HepG2 (cell line): ENCODE results near the gene ZNF444. TPM values are rescaled to one million over a fixed set of nuclear protein-coding genes. Genes with fewer than 3 reads are reported as not detected.

ENCODE experiments used
- ATAC-seq: fragments of 200-7000 bp; cut with Tn5 transposase; 3 replicates; pipeline ENCODE4 v1.9.1; 2020; ENCODE audit warnings: mild to moderate bottlenecking, moderate library complexity
- BruUV-seq: library from RNA; stranded (reverse); fragments of 400-500 nt; replicated peaks from 2 replicates; lab custom pipeline; 2021; lab: Mats Ljungman, UMichigan
- CTCF ChIA-PET: fragments of 300-600 bp; formaldehyde crosslinking; extraction: SDS; loops from one replicate; lab custom pipeline; 2021; ENCODE audit warnings: low total read pairs, inconsistent platforms, low intra/inter-chr PET ratio; lab: Yijun Ruan, JAX
- POLR2A ChIA-PET: fragments of 350-600 bp; sonication (Branson Sonifier 250); formaldehyde crosslinking; loops from one replicate; lab custom pipeline; 2020; ENCODE audit warnings: antibody characterized with exemption, inconsistent platforms; lab: Yijun Ruan, JAX
- DNase-seq: peaks from one replicate; pipeline ENCODE4 v3.0.0-alpha.2; 2015; ENCODE audit warnings: low spot score
- FAIRE-seq: peaks from 3 replicates; lab custom pipeline; 2011; peaks lifted over from hg19 to GRCh38; lab: Jason Lieb, UNC
- H2AFZ ChIP-seq: one replicate; pipeline ENCODE4 v1.6.1; 2011; ENCODE audit warnings: low read length, inconsistent platforms
- H3K27ac ChIP-seq: fragments of 300-600 bp; 3 replicates; pipeline ENCODE4 v1.8.0; 2011; ENCODE audit warnings: mixed run types, mild to moderate bottlenecking, mixed read lengths, low read length, inconsistent platforms; ENCODE audit not compliant: insufficient read depth; ENCODE audit errors: extremely low read length
- H3K27me3 ChIP-seq, 2 experiments: fragments of 200-600 bp in 1 of 2; 2 replicates in 1 of 2; 3 replicates in 1 of 2; pipeline versions ENCODE4 v1.6.0 to v1.8.0; 2011; ENCODE audit warnings: low read length in 2 of 2, mild to moderate bottlenecking in 2 of 2, moderate library complexity in 2 of 2, inconsistent platforms in 1 of 2; ENCODE audit not compliant: insufficient read depth in 2 of 2, control insufficient read depth in 1 of 2
- H3K36me3 ChIP-seq, 2 experiments: fragments of 200-600 bp in 1 of 2; replicated peaks in 1 of 2; 2 replicates in 1 of 2; 3 replicates in 1 of 2; pipeline versions ENCODE4 v1.5.1 to v1.8.0; 2011; ENCODE audit warnings: low read length in 2 of 2, inconsistent platforms in 1 of 2; ENCODE audit not compliant: insufficient read depth in 2 of 2, control insufficient read depth in 1 of 2
- H3K4me1 ChIP-seq: 2 replicates; pipeline ENCODE4 v1.5.1; 2012; ENCODE audit warnings: low read length, inconsistent platforms; ENCODE audit not compliant: insufficient read depth
- H3K4me2 ChIP-seq: 2 replicates; pipeline ENCODE4 v1.6.0; 2011; ENCODE audit warnings: low read depth, low read length, inconsistent platforms
- H3K4me3 ChIP-seq, 3 experiments: fragments of 200-600 bp in 1 of 3; sonication (generic), shearing (Covaris generic) in 1 of 3; replicated peaks in 1 of 3; 2 replicates each; pipeline ENCODE4 v1.5.1; 2011 to 2016; ENCODE audit warnings: low read length in 3 of 3, inconsistent platforms in 2 of 3, low read depth in 2 of 3, mild to moderate bottlenecking in 2 of 3, control low read depth in 1 of 3, mixed read lengths in 1 of 3; ENCODE audit not compliant: insufficient read depth in 1 of 3
- H3K79me2 ChIP-seq: one replicate; pipeline ENCODE4 v1.6.1; 2011; ENCODE audit warnings: low read length, inconsistent platforms; ENCODE audit not compliant: insufficient read depth
- H3K9ac ChIP-seq: 2 replicates; pipeline ENCODE4 v1.6.0; 2011; ENCODE audit warnings: mild to moderate bottlenecking, low read depth, low read length, inconsistent platforms; ENCODE audit not compliant: insufficient read depth
- H3K9me3 ChIP-seq: 2 replicates; pipeline ENCODE4 v1.5.1; 2012; ENCODE audit warnings: mild to moderate bottlenecking, low read length
- H4K20me1 ChIP-seq: 2 replicates; pipeline ENCODE4 v1.6.0; 2011; ENCODE audit warnings: inconsistent platforms, mild to moderate bottlenecking, low read length, moderate library complexity; ENCODE audit not compliant: insufficient read depth
- ARID4A ChIP-seq: sonication (generic); formaldehyde crosslinking; IDR thresholded peaks from 2 replicates; pipeline ENCODE4 v1.5.0; 2020; ENCODE audit warnings: mild to moderate bottlenecking, missing genetic modification reagents, borderline replicate concordance
- CREM ChIP-seq, 2 experiments: sonication (generic) in 1 of 2; formaldehyde crosslinking in 1 of 2; IDR thresholded peaks; 2 replicates each; pipeline versions ENCODE4 v1.4.0 to v1.6.1; 2016 to 2020; ENCODE audit warnings: antibody characterized with exemption in 1 of 2, mild to moderate bottlenecking in 1 of 2, missing genetic modification reagents in 1 of 2
- GATAD1 ChIP-seq: IDR thresholded peaks from 2 replicates; pipeline ENCODE4 v1.6.1; 2016; ENCODE audit warnings: missing genetic modification reagents, missing compliant biosample characterization
- HMG20A ChIP-seq: IDR thresholded peaks from 2 replicates; pipeline ENCODE4 v1.6.1; 2016; ENCODE audit warnings: borderline replicate concordance
- KAT8 ChIP-seq: IDR thresholded peaks from 2 replicates; pipeline ENCODE4 v1.6.1; 2016; ENCODE audit warnings: missing genetic modification reagents, missing compliant biosample characterization
- KLF6 ChIP-seq: IDR thresholded peaks from 2 replicates; pipeline ENCODE4 v1.8.0; 2016; ENCODE audit warnings: missing biosample characterization, missing genetic modification reagents
- KMT2A ChIP-seq: sonication (generic); formaldehyde crosslinking; IDR thresholded peaks from 2 replicates; pipeline ENCODE4 v1.4.0; 2020; ENCODE audit warnings: missing genetic modification reagents
- MIER3 ChIP-seq: IDR thresholded peaks from 2 replicates; pipeline ENCODE4 v1.6.1; 2016; ENCODE audit warnings: missing compliant biosample characterization, borderline replicate concordance
- MXD3 ChIP-seq: IDR thresholded peaks from 2 replicates; pipeline ENCODE4 v1.6.1; 2016; ENCODE audit warnings: mild to moderate bottlenecking, missing biosample characterization, missing genetic modification reagents
- NCOA2 ChIP-seq: sonication (generic); formaldehyde crosslinking; IDR thresholded peaks from 2 replicates; pipeline ENCODE4 v1.8.0; 2022; ENCODE audit warnings: inconsistent platforms
- NFIC ChIP-seq: IDR thresholded peaks from 2 replicates; pipeline ENCODE4 v1.6.1; 2012; ENCODE audit warnings: mild to moderate bottlenecking, low read length, inconsistent platforms
- NR2F6 ChIP-seq, 2 experiments: IDR thresholded peaks; 2 replicates each; pipeline ENCODE4 v1.6.1; 2016; ENCODE audit warnings: antibody characterized with exemption in 1 of 2, mild to moderate bottlenecking in 1 of 2
- RARA ChIP-seq: IDR thresholded peaks from 2 replicates; pipeline ENCODE4 v1.6.1; 2016; ENCODE audit warnings: missing genetic modification reagents, missing compliant biosample characterization
- RXRB ChIP-seq: IDR thresholded peaks from 2 replicates; pipeline ENCODE4 v1.6.1; 2016; ENCODE audit warnings: borderline replicate concordance, missing genetic modification reagents, missing compliant biosample characterization
- SOX13 ChIP-seq, 3 experiments: fragments of 450-650 bp in 1 of 3; sonication (generic) in 1 of 3; formaldehyde crosslinking in 1 of 3; IDR thresholded peaks in 2 of 3; conservative IDR thresholded peaks in 1 of 3; 2 replicates each; pipeline versions ENCODE4 v1.5.0 to v1.6.1; 2016 to 2020; ENCODE audit warnings: antibody characterized with exemption in 1 of 3, mild to moderate bottlenecking in 1 of 3, missing compliant biosample characterization in 1 of 3, missing genetic modification reagents in 1 of 3, moderate library complexity in 1 of 3
- SP140L ChIP-seq: sonication (generic); formaldehyde crosslinking; IDR thresholded peaks from 2 replicates; pipeline ENCODE4 v1.4.0; 2020; ENCODE audit warnings: missing genetic modification reagents, borderline replicate concordance
- SP4 ChIP-seq: sonication (generic); formaldehyde crosslinking; IDR thresholded peaks from 2 replicates; pipeline ENCODE4 v1.8.1; 2023; ENCODE audit warnings: mild to moderate bottlenecking, missing genetic modification reagents
- THAP11 ChIP-seq: IDR thresholded peaks from 2 replicates; pipeline ENCODE4 v1.6.1; 2016; ENCODE audit warnings: missing biosample characterization, missing genetic modification reagents
- XBP1 ChIP-seq: sonication (generic); formaldehyde crosslinking; IDR thresholded peaks from 2 replicates; pipeline ENCODE4 v1.5.0; 2020; ENCODE audit warnings: missing genetic modification reagents
- ZNF124 ChIP-seq: sonication (generic); formaldehyde crosslinking; IDR thresholded peaks from 2 replicates; pipeline ENCODE4 v1.4.0; 2020; ENCODE audit warnings: missing genetic modification reagents
- ZNF260 ChIP-seq: sonication (generic); formaldehyde crosslinking; IDR thresholded peaks from 2 replicates; pipeline ENCODE4 v1.4.0; 2020; ENCODE audit warnings: missing genetic modification reagents, low read depth, mild to moderate bottlenecking, borderline replicate concordance
- ZNF776 ChIP-seq: sonication (generic); formaldehyde crosslinking; IDR thresholded peaks from 2 replicates; pipeline ENCODE4 v1.4.0; 2020; ENCODE audit warnings: mild to moderate bottlenecking, missing genetic modification reagents
- ZSCAN9 ChIP-seq: IDR thresholded peaks from 2 replicates; pipeline ENCODE4 v1.6.1; 2016; ENCODE audit warnings: borderline replicate concordance
- WGBS: methylation state at CpG from one replicate; pipeline ENCODE4 v1.1.6; 2017; ENCODE audit warnings: low lambda C conversion rate; 5-methylcytosine and 5-hydroxymethylcytosine counted together
- in situ Hi-C: cut with HindIII; loops from 2 replicates; pipeline ENCODE4 v1.10.0; 2017; ENCODE audit warnings: low pct_unique_long_range_greater_than_20kb; ENCODE audit not compliant: extremely low pct_ligation_motif_present
- intact Hi-C: fragments of 100-400 bp; cut with micrococcal nuclease; formaldehyde crosslinking; loops from one replicate; pipeline ENCODE4 v1.10.0; 2022; ENCODE audit not compliant: unreplicated experiment
- polyA plus RNA-seq, 8 experiments: library from polyadenylated mRNA; depleted of rRNA in 3 of 8; stranded (reverse) in 7 of 8; unstranded in 1 of 8; fragments of >200 nt; fragmentation: Illumina TruSeq in 4 of 8; extraction: Trizol in 4 of 8; gene quantifications; 2 replicates each; pipeline versions ENCODE4 v1.2.1 to v1.2.3, GENCODE V29; 2011 to 2016; ENCODE audit warnings: low read depth in 4 of 8, missing spikeins in 1 of 8, mixed read lengths in 1 of 8; ENCODE audit not compliant: insufficient read depth in 1 of 8
- total RNA-seq, 5 experiments: library from RNA; depleted of rRNA; stranded (reverse); fragments of >200 nt; fragmentation: Illumina TruSeq; extraction: Trizol; gene quantifications; 2 replicates each; pipeline ENCODE4 v1.2.3, GENCODE V29; 2016; ENCODE audit warnings: low read depth in 1 of 5

Gene ZNF444
- total and polyA plus RNA-seq, 2 of the 13 experiments (the other 11 are each of a cell fraction or from before 2014, with no cell fraction given) = 27.4 to 30.3 TPM

GRCh38 chr19:56138069-56138468, 3.0 kb upstream of the ZNF444 start:
- DNase-seq (peak; percentile 63), FAIRE-seq (no peak), ATAC-seq (no peak)
- CTCF ChIA-PET = no interaction called here
- no peaks in the 10 kb centered on the region for H3K36me3 ChIP-seq
- peaks cover 8% of the 10 kb centered on the region for H3K79me2 ChIP-seq
- H3K27ac ChIP-seq = peak overlapping the region; percentile 46
- 28% methylated on average over 3 of the region's 3 CpGs for WGBS
- intact Hi-C loops = no loop called here
- H2AFZ ChIP-seq = no peak overlapping the region
- no peaks in the 10 kb centered on the region; a peak in 1 of 5 replicates for H3K27me3 ChIP-seq
- POLR2A ChIA-PET = interaction anchor here (1.2 to 2.1 kb wide), 4 partner anchors 11 to 27 kb away, joined by 3 to 11 read pairs (median 7); partner anchors contain the start of gene ZNF787
- H3K9me3 ChIP-seq = no peaks in the 10 kb centered on the region
- peaks cover 64% of the 10 kb centered on the region for H3K4me1 ChIP-seq
- in situ Hi-C loops = no loop called here
- H3K4me3 ChIP-seq = no peak overlapping the region
- H4K20me1 ChIP-seq = no peaks in the 10 kb centered on the region
- no peak overlapping the region for H3K9ac ChIP-seq
- no peak overlapping the region; the same call in 1 of the 2 replicates for H3K4me2 ChIP-seq
- no TSS peak for BruUV-seq
- no peak for TF ChIP-seq XBP1 (CRISPR knock-in tag)
- TF ChIP-seq RARA (CRISPR knock-in tag) = 0 out of 2 replicates have a peak, but pooled peaks have one; percentile 28
- TF ChIP-seq SP140L = no peak
- TF ChIP-seq HMG20A (CRISPR knock-in tag) = peak; percentile 26; the same call in 1 of the 2 replicates
- no peak for TF ChIP-seq SOX13 (IDR thresholded peaks at IDR 0.05)
- peak in 1 of 2 experiments; percentile 52; a peak in 1 of 4 replicates for TF ChIP-seq SOX13 (CRISPR knock-in tag; conservative IDR thresholded peaks at IDR 0.05 in 1 of 2, IDR thresholded peaks at IDR 0.05 in 1 of 2)
- peak; percentile 54; the same call in 1 of the 2 replicates for TF ChIP-seq KAT8
- TF ChIP-seq KLF6 (CRISPR knock-in tag) = no peak
- peak; percentile 38; the same call in 1 of the 2 replicates for TF ChIP-seq NFIC
- no peak for TF ChIP-seq ZNF124 (CRISPR knock-in tag)
- TF ChIP-seq ARID4A (CRISPR knock-in tag) = no peak
- no peak for TF ChIP-seq KMT2A (CRISPR knock-in tag)
- no peak for TF ChIP-seq ZNF260 (CRISPR knock-in tag)
- TF ChIP-seq NR2F6 (IDR thresholded peaks at IDR 0.05) = no peak
- 0 out of 2 replicates have a peak, but pooled peaks have one; percentile 16 for TF ChIP-seq NR2F6 (CRISPR knock-in tag; IDR thresholded peaks at IDR 0.05)
- TF ChIP-seq THAP11 (CRISPR knock-in tag) = peak; percentile 69
- TF ChIP-seq RXRB = no peak
- TF ChIP-seq GATAD1 (CRISPR knock-in tag) = no peak
- TF ChIP-seq ZNF776 (CRISPR knock-in tag) = no peak
- TF ChIP-seq MXD3 = no peak
- TF ChIP-seq ZSCAN9 (CRISPR knock-in tag) = 0 out of 2 replicates have a peak, but pooled peaks have one; percentile 32
- TF ChIP-seq SP4 (CRISPR knock-in tag) = no peak
- peak; percentile 30; the same call in 1 of the 2 replicates for TF ChIP-seq CREM (IDR thresholded peaks at IDR 0.05)
- TF ChIP-seq CREM (CRISPR knock-in tag; IDR thresholded peaks at IDR 0.05) = no peak
- 0 out of 2 replicates have a peak, but pooled peaks have one; percentile 50 for TF ChIP-seq MIER3 (CRISPR knock-in tag)
- peak; percentile 83 for TF ChIP-seq NCOA2 (CRISPR knock-in tag)
